Naive B cell (primary cell): Measurements from ENCODE around the gene LDLRAD4. TPM values are rescaled to one million over a fixed set of nuclear protein-coding genes. Genes with fewer than 3 reads are reported as not detected.

Source experiments
- ATAC-seq, 2 donors: fragments of 150-1000 bp; cut with Tn5 transposase; 2 replicates each; pipeline ENCODE4 v1.10.0; 2021; ENCODE audit warnings: low read depth in 2 of 2, mild to moderate bottlenecking in 2 of 2, moderate library complexity in 2 of 2
- DNase-seq: peaks from one replicate; pipeline ENCODE4 v3.0.0; 2022
- H3K27ac Mint-ChIP-seq, 6 donors: one replicate each; pipeline ENCODE4 v1.8.0; 2020 to 2022; ENCODE audit warnings: mild to moderate bottlenecking in 6 of 6, mixed read lengths in 6 of 6, moderate library complexity in 5 of 6, inconsistent platforms in 2 of 6
- H3K27me3 Mint-ChIP-seq, 3 donors: one replicate each; pipeline ENCODE4 v1.8.0; 2021 to 2022; ENCODE audit warnings: mixed read lengths in 3 of 3, mild to moderate bottlenecking in 1 of 3
- H3K36me3 Mint-ChIP-seq, 2 donors: one replicate each; pipeline ENCODE4 v1.8.0; 2020 to 2022; ENCODE audit warnings: mixed read lengths in 2 of 2, inconsistent platforms in 1 of 2, mild to moderate bottlenecking in 1 of 2
- H3K4me1 Mint-ChIP-seq, 3 donors: one replicate each; pipeline ENCODE4 v1.8.0; 2020 to 2022; ENCODE audit warnings: mixed read lengths in 3 of 3, inconsistent platforms in 1 of 3, mild to moderate bottlenecking in 1 of 3, moderate library complexity in 1 of 3
- H3K4me3 Mint-ChIP-seq, 8 donors: one replicate each; pipeline ENCODE4 v1.8.0; 2020 to 2022; ENCODE audit warnings: mild to moderate bottlenecking in 8 of 8, mixed read lengths in 8 of 8, moderate library complexity in 8 of 8, inconsistent platforms in 2 of 8
- H3K9me3 Mint-ChIP-seq, 7 donors: one replicate each; pipeline ENCODE4 v1.8.0; 2020 to 2022; ENCODE audit warnings: mixed read lengths in 7 of 7, mild to moderate bottlenecking in 5 of 7, inconsistent platforms in 2 of 7, moderate library complexity in 1 of 7
- polyA plus RNA-seq, 6 donors: library from polyadenylated mRNA; unstranded; fragments of 300-500 nt; fragmentation: Illumina TruSeq; gene quantifications; one replicate each; pipeline ENCODE4 v1.2.3, GENCODE V29; 2021; ENCODE audit warnings: low read depth in 6 of 6

LDLRAD4 gene
- polyA plus RNA-seq, 6 donors from 2014 or later: 6.4 to 16.1 (median 9.2) TPM

GRCh38 chr18:13625843-13626543 is 407.4 kb downstream of the LDLRAD4 start:
- no peak overlapping the region for H3K4me3 Mint-ChIP-seq
- no peaks in the 10 kb centered on the region for H3K9me3 Mint-ChIP-seq
- peak overlapping the region in 3 of 6 donors; percentile 52 to 81 (median 56) for H3K27ac Mint-ChIP-seq
- DNase-seq (no peak), ATAC-seq (no peak)
- H3K4me1 Mint-ChIP-seq: peaks cover 8 to 22% (median 11%) of the 10 kb centered on the region in 3 donors
- no peaks in the 10 kb centered on the region for H3K27me3 Mint-ChIP-seq
- H3K36me3 Mint-ChIP-seq: no peaks in the 10 kb centered on the region

GRCh38 chr18:13626544-13626908 is 408.0 kb downstream of the LDLRAD4 start:
- Mint-ChIP-seq H3K27me3 (no peaks in the 10 kb centered on the region), H3K27ac (peak overlapping the region in 3 of 6 donors; percentile 60 to 81 (median 69)), H3K4me3 (no peak overlapping the region), H3K9me3 (no peaks in the 10 kb centered on the region), H3K4me1 (peaks cover 8 to 22% (median 11%) of the 10 kb centered on the region in 3 donors), H3K36me3 (no peaks in the 10 kb centered on the region)
- no peak for ATAC-seq
- DNase-seq: no peak

GRCh38 chr18:13627639-13628038 is 409.1 kb downstream of the LDLRAD4 start:
- Mint-ChIP-seq H3K36me3 (no peaks in the 10 kb centered on the region), H3K9me3 (no peaks in the 10 kb centered on the region), H3K27ac (peak overlapping the region in 3 of 6 donors; percentile 75 to 83 (median 78)), H3K4me1 (peaks cover 8 to 22% (median 11%) of the 10 kb centered on the region in 3 donors), H3K4me3 (no peak overlapping the region), H3K27me3 (no peaks in the 10 kb centered on the region)
- ATAC-seq: no peak
- no peak for DNase-seq

- H3K36me3 Mint-ChIP-seq: no peaks in the 10 kb centered on the region
- no peaks in the 10 kb centered on the region for H3K9me3 Mint-ChIP-seq
- peaks cover 8 to 18% (median 11%) of the 10 kb centered on the region in 3 donors for H3K4me1 Mint-ChIP-seq
- H3K4me3 Mint-ChIP-seq: no peak overlapping the region
- ATAC-seq (no peak), DNase-seq (no peak)
- peak overlapping the region in 5 of 6 donors; percentile 43 to 83 (median 76) for H3K27ac Mint-ChIP-seq
- H3K27me3 Mint-ChIP-seq: no peaks in the 10 kb centered on the region
These were observed 409.7 kb downstream of the LDLRAD4 start for GRCh38 chr18:13628211-13628610.

- peak; percentile 73 for DNase-seq
- no peaks in the 10 kb centered on the region for H3K27me3 Mint-ChIP-seq
- H3K36me3 Mint-ChIP-seq: no peaks in the 10 kb centered on the region
- ATAC-seq: peak; percentile 93 to 94
- H3K4me3 Mint-ChIP-seq: no peak overlapping the region
- no peaks in the 10 kb centered on the region for H3K9me3 Mint-ChIP-seq
- peak overlapping the region; percentile 66 to 88 (median 82) for H3K27ac Mint-ChIP-seq
- H3K4me1 Mint-ChIP-seq: peaks cover 8 to 15% (median 11%) of the 10 kb centered on the region in 3 donors
These were observed 411.5 kb downstream of the LDLRAD4 start for GRCh38 chr18:13629841-13630715.

- no peaks in the 10 kb centered on the region for H3K27me3 Mint-ChIP-seq
- H3K36me3 Mint-ChIP-seq: no peaks in the 10 kb centered on the region
- ATAC-seq: no peak
- no peaks in the 10 kb centered on the region for H3K9me3 Mint-ChIP-seq
- H3K27ac Mint-ChIP-seq: no peak overlapping the region
- H3K4me1 Mint-ChIP-seq: peaks cover 8 to 15% (median 11%) of the 10 kb centered on the region in 3 donors
- no peak overlapping the region for H3K4me3 Mint-ChIP-seq
- no peak for DNase-seq
These were observed 412.2 kb downstream of the LDLRAD4 start for GRCh38 chr18:13630716-13631268.

- Mint-ChIP-seq H3K27ac (peak overlapping the region in 1 of 6 donors; percentile 15), H3K4me1 (peaks cover 4 to 10% (median 8%) of the 10 kb centered on the region in 3 donors), H3K27me3 (no peaks in the 10 kb centered on the region), H3K4me3 (no peak overlapping the region), H3K36me3 (no peaks in the 10 kb centered on the region), H3K9me3 (no peaks in the 10 kb centered on the region)
- DNase-seq (no peak), ATAC-seq (no peak)
These were observed 415.1 kb downstream of the LDLRAD4 start for GRCh38 chr18:13633700-13634099.

GRCh38 chr18:13635046-13635445 is 416.5 kb downstream of the LDLRAD4 start:
- ATAC-seq (no peak), DNase-seq (no peak)
- Mint-ChIP-seq H3K36me3 (no peaks in the 10 kb centered on the region), H3K4me3 (no peak overlapping the region), H3K9me3 (no peaks in the 10 kb centered on the region), H3K4me1 (peaks cover 2 to 3% (median 3%) of the 10 kb centered on the region in 3 donors), H3K27ac (peak overlapping the region in 1 of 6 donors; percentile 32), H3K27me3 (no peaks in the 10 kb centered on the region)

- DNase-seq (no peak), ATAC-seq (no peak)
- Mint-ChIP-seq H3K27ac (no peak overlapping the region), H3K36me3 (peaks cover 5 to 8% of the 10 kb centered on the region in 2 donors), H3K4me1 (peaks cover 0 to 7% (median 5%) of the 10 kb centered on the region in 3 donors), H3K27me3 (no peaks in the 10 kb centered on the region), H3K9me3 (peaks cover 0 to 6% (median 0%) of the 10 kb centered on the region in 7 donors), H3K4me3 (no peak overlapping the region)
These were observed 420.4 kb downstream of the LDLRAD4 start for GRCh38 chr18:13638719-13639595.

- Mint-ChIP-seq H3K4me3 (no peak overlapping the region), H3K27ac (no peak overlapping the region), H3K27me3 (no peaks in the 10 kb centered on the region), H3K9me3 (peaks cover 0 to 6% (median 0%) of the 10 kb centered on the region in 7 donors), H3K36me3 (peaks cover 10 to 17% of the 10 kb centered on the region in 2 donors), H3K4me1 (peaks cover 0 to 7% (median 5%) of the 10 kb centered on the region in 3 donors)
- ATAC-seq: no peak
- no peak for DNase-seq
These were observed 421.8 kb downstream of the LDLRAD4 start for GRCh38 chr18:13640266-13640860.

GRCh38 chr18:13641551-13642439 is 423.2 kb downstream of the LDLRAD4 start:
- H3K9me3 Mint-ChIP-seq: peaks cover 0 to 6% (median 0%) of the 10 kb centered on the region in 7 donors
- DNase-seq: no peak
- peaks cover 10 to 18% of the 10 kb centered on the region in 2 donors for H3K36me3 Mint-ChIP-seq
- peaks cover 0 to 7% (median 5%) of the 10 kb centered on the region in 3 donors for H3K4me1 Mint-ChIP-seq
- no peak for ATAC-seq
- peak overlapping the region in 3 of 8 donors; percentile 0 to 52 (median 6) for H3K4me3 Mint-ChIP-seq
- H3K27ac Mint-ChIP-seq: peak overlapping the region in 2 of 6 donors; percentile 0 to 14
- no peaks in the 10 kb centered on the region for H3K27me3 Mint-ChIP-seq

GRCh38 chr18:13642440-13642827 is 423.9 kb downstream of the LDLRAD4 start:
- H3K4me3 Mint-ChIP-seq: no peak overlapping the region
- peaks cover 12 to 18% of the 10 kb centered on the region in 2 donors for H3K36me3 Mint-ChIP-seq
- H3K4me1 Mint-ChIP-seq: peaks cover 0 to 7% (median 5%) of the 10 kb centered on the region in 3 donors
- no peak for ATAC-seq
- no peaks in the 10 kb centered on the region for H3K27me3 Mint-ChIP-seq
- DNase-seq: no peak
- no peak overlapping the region for H3K27ac Mint-ChIP-seq
- peaks cover 0 to 6% (median 0%) of the 10 kb centered on the region in 7 donors for H3K9me3 Mint-ChIP-seq
